Uterus (tissue), 4 donors: ENCODE results near the gene PTGIS. TPM values are rescaled to one million over a fixed set of nuclear protein-coding genes. Genes with fewer than 3 reads are reported as not detected.

Experiments
- DNase-seq, 2 donors: peaks; one replicate each; pipeline ENCODE4 v3.0.0-alpha.2; 2019 to 2020
- H3K27ac ChIP-seq, 2 donors: fragments of 200-600 bp; sonication (generic); 1 replicate in 1 of 2; 2 replicates in 1 of 2; pipeline ENCODE4 v1.5.1; 2016 to 2018
- H3K27me3 ChIP-seq, 2 donors: fragments of 200-600 bp; sonication (generic); one replicate each; pipeline ENCODE4 v1.5.1; 2018 to 2019; ENCODE audit warnings: control low read depth in 1 of 2
- H3K36me3 ChIP-seq, 2 donors: fragments of 200-600 bp; sonication (generic); one replicate each; pipeline ENCODE4 v1.5.1; 2019; ENCODE audit warnings: control low read depth in 1 of 2
- H3K4me1 ChIP-seq, 2 donors: fragments of 200-600 bp; sonication (generic); one replicate each; pipeline ENCODE4 v1.5.1; 2018 to 2019; ENCODE audit warnings: control low read depth in 1 of 2
- H3K4me3 ChIP-seq, 2 donors: fragments of 200-600 bp; sonication (generic); 1 replicate in 1 of 2; 2 replicates in 1 of 2; pipeline ENCODE4 v1.5.1; 2018 to 2019; ENCODE audit warnings: mild to moderate bottlenecking in 1 of 2
- H3K9me3 ChIP-seq, 2 donors: fragments of 200-600 bp; sonication (generic); one replicate each; pipeline ENCODE4 v1.5.1; 2019; ENCODE audit warnings: control low read depth in 1 of 2
- POLR2A ChIP-seq, 2 donors: fragments of 450-650 bp; IDR thresholded peaks; one replicate each; pipeline ENCODE4 v1.6.1; 2016; ENCODE audit warnings: antibody characterized with exemption in 2 of 2, mild to moderate bottlenecking in 1 of 2, moderate library complexity in 1 of 2
- intact Hi-C: fragments of 100-400 bp; cut with DNase I; formaldehyde crosslinking; loops from one replicate; pipeline ENCODE4 v1.15.1; 2023; ENCODE audit warnings: low total_unique reads
- total RNA-seq, 4 donors: library from RNA; depleted of rRNA in 3 of 4; stranded (reverse); fragments of >200 nt in 3 of 4; gene quantifications; one replicate each; pipeline versions ENCODE4 v1.1.0 to v1.2.4, GENCODE V29; 2014 to 2023
- TF ChIP-seq, protein P1 (sequence below), 4 experiments: fragments of 200-600 bp in 2 of 4; fragments of 450-650 bp in 2 of 4; sonication (generic) in 2 of 4; IDR thresholded peaks; one replicate each; pipeline ENCODE4 v1.5.1; 2016 to 2019; ENCODE audit warnings: antibody characterized with exemption in 4 of 4, mild to moderate bottlenecking in 2 of 4, moderate library complexity in 1 of 4
- donor health status: DM: yes; HTN: yes; CAD: no.

Gene PTGIS
- total RNA-seq, 4 donors from 2014 or later, result 64.7 to 460 (median 140) TPM

- TF ChIP-seq, protein P1, sequence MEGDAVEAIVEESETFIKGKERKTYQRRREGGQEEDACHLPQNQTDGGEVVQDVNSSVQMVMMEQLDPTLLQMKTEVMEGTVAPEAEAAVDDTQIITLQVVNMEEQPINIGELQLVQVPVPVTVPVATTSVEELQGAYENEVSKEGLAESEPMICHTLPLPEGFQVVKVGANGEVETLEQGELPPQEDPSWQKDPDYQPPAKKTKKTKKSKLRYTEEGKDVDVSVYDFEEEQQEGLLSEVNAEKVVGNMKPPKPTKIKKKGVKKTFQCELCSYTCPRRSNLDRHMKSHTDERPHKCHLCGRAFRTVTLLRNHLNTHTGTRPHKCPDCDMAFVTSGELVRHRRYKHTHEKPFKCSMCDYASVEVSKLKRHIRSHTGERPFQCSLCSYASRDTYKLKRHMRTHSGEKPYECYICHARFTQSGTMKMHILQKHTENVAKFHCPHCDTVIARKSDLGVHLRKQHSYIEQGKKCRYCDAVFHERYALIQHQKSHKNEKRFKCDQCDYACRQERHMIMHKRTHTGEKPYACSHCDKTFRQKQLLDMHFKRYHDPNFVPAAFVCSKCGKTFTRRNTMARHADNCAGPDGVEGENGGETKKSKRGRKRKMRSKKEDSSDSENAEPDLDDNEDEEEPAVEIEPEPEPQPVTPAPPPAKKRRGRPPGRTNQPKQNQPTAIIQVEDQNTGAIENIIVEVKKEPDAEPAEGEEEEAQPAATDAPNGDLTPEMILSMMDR (IDR thresholded peaks at IDR 0.05), result no peak
- no peak for TF ChIP-seq POLR2A (IDR thresholded peaks at IDR 0.05)
- Histone ChIP-seq H3K27ac (no peak overlapping the region), H3K9me3 (no peaks in the 10 kb centered on the region), H3K4me1 (no peaks in the 10 kb centered on the region), H3K4me3 (no peak overlapping the region), H3K27me3 (no peaks in the 10 kb centered on the region), H3K36me3 (no peaks in the 10 kb centered on the region)
- intact Hi-C loops, result loop anchor here (5.0 kb wide), 1 partner anchor 200 kb away; no protein-coding TSS in a partner anchor
- no peak for DNase-seq
Measured at GRCh38 chr20:49532285-49532946, 35.5 kb downstream of the PTGIS start.

DNA sequence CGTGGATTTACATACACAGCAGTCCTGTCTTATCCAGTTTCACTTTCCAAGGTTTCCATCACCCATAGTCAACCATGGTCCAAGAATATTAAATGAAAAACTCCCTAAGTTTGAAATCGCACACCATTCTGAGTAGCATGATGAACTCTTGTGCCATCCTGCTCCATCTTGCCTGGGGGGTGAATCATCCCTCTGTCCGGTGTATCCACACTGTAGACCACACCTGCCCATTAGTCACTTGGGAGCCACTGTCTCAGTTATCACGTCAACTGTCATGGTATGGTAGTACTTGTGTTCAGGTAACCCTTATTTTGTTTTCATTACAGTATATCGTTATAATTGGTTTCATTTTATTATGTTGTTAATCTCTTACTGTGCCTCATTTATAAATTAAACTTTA, 38.5 kb downstream of the PTGIS start:
- Histone ChIP-seq H3K27me3 (no peaks in the 10 kb centered on the region), H3K4me1 (no peaks in the 10 kb centered on the region), H3K4me3 (no peak overlapping the region), H3K9me3 (no peaks in the 10 kb centered on the region), H3K27ac (no peak overlapping the region), H3K36me3 (no peaks in the 10 kb centered on the region)
- intact Hi-C loops, result no loop called here
- DNase-seq, result no peak
- no peak for TF ChIP-seq POLR2A (IDR thresholded peaks at IDR 0.05)
- TF ChIP-seq, protein P1 (IDR thresholded peaks at IDR 0.05), result no peak

GRCh38 chr20:49526568-49526967, 41.4 kb downstream of the PTGIS start:
- DNase-seq, result no peak
- Histone ChIP-seq H3K4me1 (no peaks in the 10 kb centered on the region), H3K27ac (no peak overlapping the region), H3K4me3 (no peak overlapping the region), H3K9me3 (no peaks in the 10 kb centered on the region), H3K27me3 (no peaks in the 10 kb centered on the region), H3K36me3 (no peaks in the 10 kb centered on the region)
- TF ChIP-seq, protein P1 (IDR thresholded peaks at IDR 0.05), result no peak
- no peak for TF ChIP-seq POLR2A (IDR thresholded peaks at IDR 0.05)
- intact Hi-C loops, result no loop called here

GRCh38 chr20:49526056-49526455, 41.9 kb downstream of the PTGIS start:
- H3K4me1 ChIP-seq, result no peaks in the 10 kb centered on the region
- intact Hi-C loops, result no loop called here
- DNase-seq, result no peak
- no peak overlapping the region for H3K27ac ChIP-seq
- no peaks in the 10 kb centered on the region for H3K9me3 ChIP-seq
- H3K36me3 ChIP-seq, result no peaks in the 10 kb centered on the region
- H3K4me3 ChIP-seq, result no peak overlapping the region
- H3K27me3 ChIP-seq, result no peaks in the 10 kb centered on the region
- TF ChIP-seq, protein P1 (IDR thresholded peaks at IDR 0.05), result no peak
- TF ChIP-seq POLR2A (IDR thresholded peaks at IDR 0.05), result no peak

DNA sequence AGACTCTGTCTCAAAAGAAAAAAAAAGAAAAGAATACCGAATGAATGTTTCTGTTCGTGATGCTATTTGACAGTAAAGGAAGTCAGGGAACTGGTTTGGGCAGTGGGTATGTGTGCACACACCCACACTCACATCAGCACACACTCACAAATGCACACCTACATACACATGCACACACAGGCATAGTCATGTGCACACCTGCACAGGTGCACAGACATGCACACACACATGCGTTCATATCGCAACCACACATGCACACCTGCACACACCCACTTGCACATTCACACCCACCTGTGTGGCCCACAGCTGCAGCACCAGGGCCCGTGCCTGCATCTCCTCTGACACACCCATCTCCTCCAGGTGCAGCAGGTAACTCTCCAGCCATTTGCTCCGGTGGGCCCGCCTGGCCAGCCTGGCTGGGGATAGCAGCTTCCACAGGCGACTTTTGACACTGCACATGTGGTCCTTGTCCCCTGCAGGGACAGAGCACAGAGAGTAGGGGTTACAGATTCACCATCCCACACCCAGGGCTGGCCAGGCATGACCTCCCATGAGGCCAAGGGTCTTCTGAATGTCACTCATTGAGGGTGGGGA, 44.1 kb downstream of the PTGIS start:
- H3K9me3 ChIP-seq, result no peaks in the 10 kb centered on the region
- TF ChIP-seq, protein P1 (IDR thresholded peaks at IDR 0.05), result no peak
- no peak for TF ChIP-seq POLR2A (IDR thresholded peaks at IDR 0.05)
- H3K36me3 ChIP-seq, result no peaks in the 10 kb centered on the region
- H3K27me3 ChIP-seq, result no peaks in the 10 kb centered on the region
- H3K27ac ChIP-seq, result no peak overlapping the region
- no peak overlapping the region for H3K4me3 ChIP-seq
- intact Hi-C loops, result no loop called here
- H3K4me1 ChIP-seq, result no peaks in the 10 kb centered on the region
- DNase-seq, result no peak
